Measurements from ENCODE around the gene LRMDA. TPM values are rescaled to one million over a fixed set of nuclear protein-coding genes. Genes with fewer than 3 reads are reported as not detected.

Gene LRMDA
- total and polyA plus RNA-seq, 2 donors (not counting 3 experiments of a cell fraction or from before 2014, with no cell fraction given) = 9.7 to 18.0 TPM

- Histone ChIP-seq H2AFZ (ENCODE audit: low read depth, low read length) (no peak overlapping the region), H4K20me1 (replicated peaks; ENCODE audit: control insufficient read depth, extremely low read depth, insufficient read depth, low read length) (no peaks in the 10 kb centered on the region), H3K79me2 (ENCODE audit: control insufficient read depth, insufficient read depth, low read length) (no peaks in the 10 kb centered on the region), H3K36me3 (ENCODE audit: control insufficient read depth in 2 of 2, extremely low read depth in 1 of 2, insufficient read depth in 2 of 2, low read length in 2 of 2) (no peaks in the 10 kb centered on the region), H3K4me3 (replicated peaks in 1 of 3; ENCODE audit: insufficient read depth in 1 of 3, low read depth in 1 of 3, low read length in 3 of 3) (no peak overlapping the region), H3K27ac (ENCODE audit: insufficient read depth, low read depth, low read length) (no peak overlapping the region), H3K9ac (replicated peaks; ENCODE audit: extremely low read depth, insufficient read depth, low read length) (no peak overlapping the region), H3K27me3 (ENCODE audit: control insufficient read depth in 2 of 2, insufficient read depth in 2 of 2, low read length in 2 of 2) (no peaks in the 10 kb centered on the region), H3K9me1 (replicated peaks; ENCODE audit: control insufficient read depth, extremely low read depth, insufficient read depth, low read length) (no peaks in the 10 kb centered on the region), H3K4me2 (ENCODE audit: insufficient read depth, low read length) (no peak overlapping the region), H3K4me1 (ENCODE audit: control insufficient read depth, extremely low read depth, insufficient read depth, low read length) (no peaks in the 10 kb centered on the region), H3K9me3 (replicated peaks; ENCODE audit: control insufficient read depth, insufficient read depth, low read length) (no peaks in the 10 kb centered on the region)
- no TSS peak for BruUV-seq (replicated peaks)
- dilution Hi-C loops (cut with MboI; ENCODE audit: extremely low pct_ligation_motif_present, low sequenced_read_pairs) (no loop called here), intact Hi-C loops (cut with micrococcal nuclease) (no loop called here)
- DNase-seq (ENCODE audit: low read depth, low spot score) (no peak), FAIRE-seq (no peak)
- POLR2A ChIA-PET = no interaction called here
- CTCF ChIA-PET = no interaction called here
- TF ChIP-seq FOS (IDR thresholded peaks at IDR 0.05; ENCODE audit: borderline replicate concordance, insufficient read depth, low read length) (no peak), POLR2AphosphoS5 (IDR thresholded peaks at IDR 0.05; ENCODE audit: insufficient read depth, low read depth, low read length) (no peak), JUN (IDR thresholded peaks at IDR 0.05; ENCODE audit: borderline replicate concordance, insufficient read depth, insufficient read length, low read depth) (no peak), CTCF (IDR thresholded peaks at IDR 0.05; ENCODE audit: extremely low read depth in 1 of 2, insufficient read depth in 1 of 2, low read depth in 1 of 2, low read length in 2 of 2) (no peak), POLR2A (IDR thresholded peaks at IDR 0.05; ENCODE audit: low read depth, low read length) (no peak), GATA2 (IDR thresholded peaks at IDR 0.05; ENCODE audit: insufficient read depth, insufficient read length, low read depth, low read length) (no peak)
- TF ChIP-seq, protein P1, sequence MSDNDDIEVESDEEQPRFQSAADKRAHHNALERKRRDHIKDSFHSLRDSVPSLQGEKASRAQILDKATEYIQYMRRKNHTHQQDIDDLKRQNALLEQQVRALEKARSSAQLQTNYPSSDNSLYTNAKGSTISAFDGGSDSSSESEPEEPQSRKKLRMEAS (IDR thresholded peaks at IDR 0.05; ENCODE audit: insufficient read depth, insufficient read length) = no peak
Observed at GRCh38 chr10:76497666-76498065, 1066.2 kb downstream of the LRMDA start.
